GM13976 (cell line): ENCODE results near the gene LAMA1.

Experiments used
- DNase-seq: peaks from one replicate; pipeline ENCODE4 v3.0.0; 2012; ENCODE audit warnings: low spot score
- CTCF ChIP-seq: IDR thresholded peaks from 2 replicates; pipeline ENCODE4 v1.5.1; 2012; ENCODE audit warnings: borderline replicate concordance, mild to moderate bottlenecking; ENCODE audit not compliant: insufficient read depth; ENCODE audit errors: extremely low read depth, missing control alignments, control extremely low read depth
- in situ Hi-C: fragments of 300-500 bp; cut with MboI; formaldehyde crosslinking; loops from one replicate; pipeline ENCODE4 v1.12.0; 2022; ENCODE audit warnings: low sequenced_read_pairs, mixed read lengths, inconsistent platforms; ENCODE audit not compliant: unreplicated experiment

LAMA1 gene

GRCh38 chr18:7023581-7023980, 94.0 kb downstream of the LAMA1 start:
- in situ Hi-C loops = no loop called here
- TF ChIP-seq CTCF = no peak
- DNase-seq = no peak

GRCh38 chr18:7023063-7023580, 94.5 kb downstream of the LAMA1 start:
- no peak for TF ChIP-seq CTCF
- in situ Hi-C loops = no loop called here
- no peak for DNase-seq

GRCh38 chr18:7021994-7022840, 95.4 kb downstream of the LAMA1 start:
- DNase-seq = no peak
- in situ Hi-C loops = no loop called here
- TF ChIP-seq CTCF = no peak

GRCh38 chr18:7020995-7021777, 96.4 kb downstream of the LAMA1 start:
- no peak for TF ChIP-seq CTCF
- DNase-seq = no peak
- in situ Hi-C loops = no loop called here

GRCh38 chr18:7017013-7017412, 100.6 kb downstream of the LAMA1 start:
- in situ Hi-C loops = no loop called here
- no peak for TF ChIP-seq CTCF
- DNase-seq = no peak

GRCh38 chr18:7011142-7011541, 106.5 kb downstream of the LAMA1 start:
- in situ Hi-C loops = no loop called here
- no peak for TF ChIP-seq CTCF
- DNase-seq = no peak
